ENCODE data around the gene BSDC1. TPM values are rescaled to one million over a fixed set of nuclear protein-coding genes. Genes with fewer than 3 reads are reported as not detected.

BSDC1 gene
- total RNA-seq, 1 donor from 2014 or later: 56.6 TPM

DNA sequence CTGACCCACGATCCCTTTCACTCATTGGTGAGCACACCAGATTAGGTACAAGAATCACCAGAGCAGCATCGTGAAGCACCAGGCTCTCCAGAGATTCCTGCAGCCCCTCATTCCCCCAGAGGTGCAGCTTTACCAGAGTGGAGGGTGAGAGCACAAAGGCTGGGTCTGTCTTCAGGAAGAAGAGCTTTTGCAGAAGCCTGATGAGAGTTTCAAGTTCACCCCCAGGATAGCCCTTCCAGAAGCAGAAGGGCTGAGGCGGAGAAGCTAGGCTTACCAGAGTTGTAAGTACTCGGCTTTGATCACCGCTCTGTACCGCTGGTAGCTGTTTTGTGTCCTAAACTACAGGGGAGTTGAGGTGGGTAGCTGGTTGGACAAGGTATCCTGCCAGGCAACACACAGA lies 28.8 kb downstream of the BSDC1 start:
- DNase-seq (ENCODE audit: low spot score): no peak
- no peaks in the 10 kb centered on the region for H3K27me3 Mint-ChIP-seq (ENCODE audit: low read depth)
- peak overlapping the region; percentile 54 for H3K27ac Mint-ChIP-seq (ENCODE audit: unreplicated experiment)
- H3K4me1 Mint-ChIP-seq (ENCODE audit: low read depth): peaks cover 21% of the 10 kb centered on the region
- H3K4me3 Mint-ChIP-seq (ENCODE audit: unreplicated experiment): no peak overlapping the region
- no peaks in the 10 kb centered on the region for H3K9me3 Mint-ChIP-seq (ENCODE audit: low read depth)
- H3K36me3 Mint-ChIP-seq (ENCODE audit: low read depth): peaks cover 26% of the 10 kb centered on the region
- TF ChIP-seq, protein P1, sequence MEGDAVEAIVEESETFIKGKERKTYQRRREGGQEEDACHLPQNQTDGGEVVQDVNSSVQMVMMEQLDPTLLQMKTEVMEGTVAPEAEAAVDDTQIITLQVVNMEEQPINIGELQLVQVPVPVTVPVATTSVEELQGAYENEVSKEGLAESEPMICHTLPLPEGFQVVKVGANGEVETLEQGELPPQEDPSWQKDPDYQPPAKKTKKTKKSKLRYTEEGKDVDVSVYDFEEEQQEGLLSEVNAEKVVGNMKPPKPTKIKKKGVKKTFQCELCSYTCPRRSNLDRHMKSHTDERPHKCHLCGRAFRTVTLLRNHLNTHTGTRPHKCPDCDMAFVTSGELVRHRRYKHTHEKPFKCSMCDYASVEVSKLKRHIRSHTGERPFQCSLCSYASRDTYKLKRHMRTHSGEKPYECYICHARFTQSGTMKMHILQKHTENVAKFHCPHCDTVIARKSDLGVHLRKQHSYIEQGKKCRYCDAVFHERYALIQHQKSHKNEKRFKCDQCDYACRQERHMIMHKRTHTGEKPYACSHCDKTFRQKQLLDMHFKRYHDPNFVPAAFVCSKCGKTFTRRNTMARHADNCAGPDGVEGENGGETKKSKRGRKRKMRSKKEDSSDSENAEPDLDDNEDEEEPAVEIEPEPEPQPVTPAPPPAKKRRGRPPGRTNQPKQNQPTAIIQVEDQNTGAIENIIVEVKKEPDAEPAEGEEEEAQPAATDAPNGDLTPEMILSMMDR (IDR thresholded peaks at IDR 0.05): no peak

DNA sequence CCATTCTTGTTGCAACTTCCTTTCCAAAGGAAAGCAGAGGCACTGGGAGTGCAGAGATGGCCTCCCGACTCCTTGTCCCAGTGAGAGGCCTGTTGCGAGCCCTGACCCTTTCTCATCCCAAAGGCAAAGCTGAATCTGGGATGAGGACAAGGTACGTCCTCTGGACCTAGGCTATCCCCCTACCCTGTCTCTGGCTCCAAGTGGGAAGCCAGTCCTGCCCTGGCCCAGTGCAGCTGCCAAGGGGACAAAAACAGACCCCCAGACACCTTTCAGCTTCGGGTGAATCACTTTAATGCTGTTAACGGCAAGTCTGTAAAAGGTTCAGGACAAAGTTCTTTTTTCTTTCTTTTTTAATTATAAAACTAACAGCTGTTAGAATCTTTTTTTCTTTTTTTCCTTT lies 29.4 kb downstream of the BSDC1 start:
- Mint-ChIP-seq H3K9me3 (ENCODE audit: low read depth) (no peaks in the 10 kb centered on the region), H3K4me1 (ENCODE audit: low read depth) (peaks cover 21% of the 10 kb centered on the region), H3K4me3 (ENCODE audit: unreplicated experiment) (no peak overlapping the region), H3K36me3 (ENCODE audit: low read depth) (peaks cover 26% of the 10 kb centered on the region), H3K27me3 (ENCODE audit: low read depth) (no peaks in the 10 kb centered on the region), H3K27ac (ENCODE audit: unreplicated experiment) (no peak overlapping the region)
- DNase-seq (ENCODE audit: low spot score): no peak
- TF ChIP-seq, protein P1 (IDR thresholded peaks at IDR 0.05): no peak

DNA sequence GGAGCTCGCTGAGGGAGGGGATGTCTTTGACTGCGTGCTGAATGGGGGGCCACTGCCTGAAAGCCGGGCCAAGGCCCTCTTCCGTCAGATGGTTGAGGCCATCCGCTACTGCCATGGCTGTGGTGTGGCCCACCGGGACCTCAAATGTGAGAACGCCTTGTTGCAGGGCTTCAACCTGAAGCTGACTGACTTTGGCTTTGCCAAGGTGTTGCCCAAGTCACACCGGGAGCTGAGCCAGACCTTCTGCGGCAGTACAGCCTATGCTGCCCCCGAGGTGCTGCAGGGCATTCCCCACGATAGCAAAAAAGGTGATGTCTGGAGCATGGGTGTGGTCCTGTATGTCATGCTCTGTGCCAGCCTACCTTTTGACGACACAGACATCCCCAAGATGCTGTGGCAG lies 30.5 kb downstream of the BSDC1 start:
- H3K27me3 Mint-ChIP-seq (ENCODE audit: low read depth): no peaks in the 10 kb centered on the region
- H3K4me3 Mint-ChIP-seq (ENCODE audit: unreplicated experiment): no peak overlapping the region

DNA sequence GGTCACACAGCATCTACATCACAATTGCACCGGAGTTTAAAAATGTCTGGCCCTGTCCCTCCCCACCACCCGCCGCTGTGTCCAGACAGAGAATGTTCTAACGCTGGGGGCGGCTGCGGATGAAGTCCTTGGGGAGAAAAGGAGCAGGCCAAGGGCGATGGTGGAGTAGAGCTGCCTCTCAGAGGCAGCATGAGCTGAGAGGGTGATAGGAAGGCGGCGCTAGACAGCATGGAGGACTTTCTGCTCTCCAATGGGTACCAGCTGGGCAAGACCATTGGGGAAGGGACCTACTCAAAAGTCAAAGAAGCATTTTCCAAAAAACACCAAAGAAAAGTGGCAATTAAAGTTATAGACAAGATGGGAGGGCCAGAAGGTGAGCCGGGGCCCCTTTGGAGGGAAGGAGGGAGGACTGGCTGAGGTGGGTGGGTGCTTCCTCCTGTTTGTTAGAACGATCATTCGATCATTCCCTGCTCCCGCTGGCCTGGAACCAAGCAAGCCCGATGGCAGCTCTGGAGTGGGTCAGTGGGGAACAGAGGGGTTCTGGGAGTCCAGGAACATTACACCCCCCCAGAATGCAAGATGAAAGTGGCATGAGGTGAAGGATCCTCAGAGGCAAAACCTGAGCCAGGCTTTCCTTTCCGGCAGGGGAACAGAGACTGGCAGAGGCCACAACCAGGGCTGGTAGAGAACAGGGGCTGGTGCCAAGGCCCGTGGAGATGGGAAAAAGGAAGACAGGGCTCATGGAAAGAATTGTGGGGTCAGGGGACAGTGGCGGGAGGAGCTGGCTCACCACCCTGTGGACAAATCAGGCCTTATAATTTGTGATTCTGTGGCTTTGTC lies 31.5 kb downstream of the BSDC1 start, which contains the start of the genes FAM229A and TSSK3:
TSS of gene FAM229A (minus strand) at position 12 of the 840 bp plus-strand sequence. CDS start 394 bp downstream, outside the sequence.
TSS of gene TSSK3 (plus strand) at position 66 of the 840 bp plus-strand sequence. CDS start at position 229, 163 bp downstream.
- H3K36me3 Mint-ChIP-seq (ENCODE audit: low read depth): peaks cover 15% of the 10 kb centered on the region
- no peak for DNase-seq (ENCODE audit: low spot score)
- peak within 1 kb of the TSS; percentile 41 for H3K27ac Mint-ChIP-seq (ENCODE audit: unreplicated experiment)
- peaks cover 21% of the 10 kb centered on the region for H3K4me1 Mint-ChIP-seq (ENCODE audit: low read depth)
- peak within 1 kb of the TSS; percentile 63 for H3K4me3 Mint-ChIP-seq (ENCODE audit: unreplicated experiment)
- H3K9me3 Mint-ChIP-seq (ENCODE audit: low read depth): no peaks in the 10 kb centered on the region
- H3K27me3 Mint-ChIP-seq (ENCODE audit: low read depth): no peaks in the 10 kb centered on the region
- TF ChIP-seq, protein P1 (IDR thresholded peaks at IDR 0.05): no peak

More for the DNA sequence above, 30.5 kb downstream of the BSDC1 start:
- Mint-ChIP-seq H3K4me1 (ENCODE audit: low read depth) (peaks cover 21% of the 10 kb centered on the region), H3K27ac (ENCODE audit: unreplicated experiment) (no peak overlapping the region), H3K9me3 (ENCODE audit: low read depth) (no peaks in the 10 kb centered on the region), H3K36me3 (ENCODE audit: low read depth) (peaks cover 21% of the 10 kb centered on the region)
- TF ChIP-seq, protein P1 (IDR thresholded peaks at IDR 0.05): no peak
- DNase-seq (ENCODE audit: low spot score): no peak

DNA sequence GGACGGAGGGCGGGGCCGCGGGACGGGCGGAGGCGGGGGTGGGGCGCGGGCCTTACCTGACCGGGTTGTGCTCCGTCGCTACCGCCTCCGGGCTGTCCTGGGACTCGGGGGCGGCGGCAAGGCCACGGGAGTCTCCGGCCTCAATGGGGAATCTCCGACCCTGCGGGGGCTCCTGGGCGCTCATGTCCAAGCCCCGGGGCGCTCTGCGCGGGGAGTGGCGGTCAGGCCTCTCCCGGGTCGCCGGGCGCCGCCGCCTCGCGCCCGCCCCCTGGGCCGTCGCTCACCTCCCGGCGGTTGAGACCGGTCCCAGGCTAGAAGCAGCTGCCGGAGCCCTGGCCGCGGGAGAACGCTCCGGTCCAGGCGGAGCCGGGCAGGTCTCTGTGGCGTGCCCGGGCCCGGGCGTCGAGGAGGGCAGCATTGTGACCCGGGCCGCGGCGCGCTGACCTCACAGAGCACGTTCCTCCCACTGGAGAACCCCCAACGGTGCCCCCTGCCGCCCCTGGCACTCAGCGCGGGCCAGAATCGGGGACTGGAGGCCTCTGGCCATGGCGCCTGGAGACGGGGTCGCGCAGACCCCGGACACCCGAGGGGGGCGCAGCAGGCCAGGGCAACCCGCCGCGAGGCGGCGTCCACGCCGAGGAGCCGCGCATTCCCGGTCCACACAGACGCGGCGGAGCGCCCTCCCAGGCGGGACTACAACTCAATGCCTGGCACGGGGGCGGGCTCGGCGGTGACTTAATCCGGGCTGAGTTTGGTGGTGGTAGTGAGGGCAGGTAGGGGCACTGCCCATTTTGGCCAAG lies 32.4 kb downstream of the BSDC1 start:
- peaks cover 12% of the 10 kb centered on the region for H3K36me3 Mint-ChIP-seq (ENCODE audit: low read depth)
- TF ChIP-seq, protein P1 (IDR thresholded peaks at IDR 0.05): peak; percentile 74
- no peaks in the 10 kb centered on the region for H3K9me3 Mint-ChIP-seq (ENCODE audit: low read depth)
- H3K27ac Mint-ChIP-seq (ENCODE audit: unreplicated experiment): no peak overlapping the region
- peak overlapping the region; percentile 63 for H3K4me3 Mint-ChIP-seq (ENCODE audit: unreplicated experiment)
- no peaks in the 10 kb centered on the region for H3K27me3 Mint-ChIP-seq (ENCODE audit: low read depth)
- DNase-seq (ENCODE audit: low spot score): no peak
- H3K4me1 Mint-ChIP-seq (ENCODE audit: low read depth): peaks cover 21% of the 10 kb centered on the region
